Activated CD4-positive, alpha-beta T cell treated with anti-CD3 and anti-CD28 coated beads for 1 hour (primary cell): ENCODE measurements around the gene SPINDOC.
"Not testable (repeated sequence)": the region's sequence is repeated elsewhere in the genome, so short reads cannot be mapped to it uniquely, and the experiment has no call there.

Experiments
- DNase-seq: peaks from one replicate; pipeline ENCODE4 v3.0.0-alpha.2; 2020

The SPINDOC gene

GRCh38 chr11:63858628-63859550 lies 45.6 kb downstream of the SPINDOC start:
- DNase-seq: no peak

GRCh38 chr11:63862923-63863322 lies 49.7 kb downstream of the SPINDOC start:
- DNase-seq: no peak

GRCh38 chr11:63863620-63864019 lies 50.4 kb downstream of the SPINDOC start:
- not testable (repeated sequence) for DNase-seq

GRCh38 chr11:63866211-63866610 lies 53.0 kb downstream of the SPINDOC start:
- peak; percentile 43 for DNase-seq

- no peak for DNase-seq
Measured at GRCh38 chr11:63867511-63867910, 54.3 kb downstream of the SPINDOC start.

GRCh38 chr11:63868399-63869064 lies 55.3 kb downstream of the SPINDOC start:
- DNase-seq: no peak

GRCh38 chr11:63869171-63869591 lies 55.9 kb downstream of the SPINDOC start:
- DNase-seq: no peak

- DNase-seq: no peak
Measured at GRCh38 chr11:63869683-63870082, 56.4 kb downstream of the SPINDOC start.

GRCh38 chr11:63870351-63871140 lies 57.3 kb downstream of the SPINDOC start:
- DNase-seq: no peak

- no peak for DNase-seq
Measured at GRCh38 chr11:63871962-63872799, 58.9 kb downstream of the SPINDOC start.

GRCh38 chr11:63872800-63873197 lies 59.5 kb downstream of the SPINDOC start:
- no peak for DNase-seq

GRCh38 chr11:63873311-63873710 lies 60.1 kb downstream of the SPINDOC start:
- DNase-seq: no peak

- no peak for DNase-seq
Measured at GRCh38 chr11:63874511-63874910, 61.3 kb downstream of the SPINDOC start.

- DNase-seq: no peak
Measured at GRCh38 chr11:63875506-63876065, 62.3 kb downstream of the SPINDOC start.

- no peak for DNase-seq
Measured at GRCh38 chr11:63876616-63877015, 63.4 kb downstream of the SPINDOC start.
